Osteocyte (in vitro differentiated cells): ENCODE measurements around the gene MAP3K12. TPM values are rescaled to one million over a fixed set of nuclear protein-coding genes. Genes with fewer than 3 reads are reported as not detected.

Source experiments
- DNase-seq: peaks from one replicate; pipeline ENCODE4 v3.0.0; 2021; ENCODE audit warnings: mixed read lengths; ENCODE audit not compliant: unreplicated experiment; ENCODE audit errors: extremely low spot score
- H3K27ac Mint-ChIP-seq: one replicate; pipeline ENCODE4 v1.8.0; 2021; ENCODE audit warnings: mild to moderate bottlenecking, mixed read lengths; ENCODE audit not compliant: unreplicated experiment
- H3K27me3 Mint-ChIP-seq: one replicate; pipeline ENCODE4 v1.8.0; 2021; ENCODE audit warnings: mixed read lengths; ENCODE audit not compliant: unreplicated experiment
- H3K36me3 Mint-ChIP-seq: one replicate; pipeline ENCODE4 v1.8.0; 2021; ENCODE audit warnings: mixed read lengths; ENCODE audit not compliant: unreplicated experiment
- H3K4me1 Mint-ChIP-seq: one replicate; pipeline ENCODE4 v1.8.0; 2021; ENCODE audit warnings: mixed read lengths; ENCODE audit not compliant: unreplicated experiment
- H3K4me3 Mint-ChIP-seq: one replicate; pipeline ENCODE4 v1.8.0; 2021; ENCODE audit warnings: mild to moderate bottlenecking, moderate library complexity, mixed read lengths; ENCODE audit not compliant: unreplicated experiment
- H3K9me3 Mint-ChIP-seq: one replicate; pipeline ENCODE4 v1.8.0; 2021; ENCODE audit warnings: mixed read lengths; ENCODE audit not compliant: unreplicated experiment
- total RNA-seq: library from RNA; stranded (reverse); gene quantifications from 2 replicates; pipeline ENCODE4 v1.2.1, GENCODE V29; 2021
- TF ChIP-seq, protein P1 (sequence below): fragments of 200-600 bp; sonication (generic); IDR thresholded peaks from 2 replicates; pipeline ENCODE4 v1.5.0; 2021; ENCODE audit warnings: antibody characterized with exemption, mild to moderate bottlenecking, moderate library complexity

Gene MAP3K12
- total RNA-seq, 1 donor from 2014 or later = 51.8 TPM

DNA sequence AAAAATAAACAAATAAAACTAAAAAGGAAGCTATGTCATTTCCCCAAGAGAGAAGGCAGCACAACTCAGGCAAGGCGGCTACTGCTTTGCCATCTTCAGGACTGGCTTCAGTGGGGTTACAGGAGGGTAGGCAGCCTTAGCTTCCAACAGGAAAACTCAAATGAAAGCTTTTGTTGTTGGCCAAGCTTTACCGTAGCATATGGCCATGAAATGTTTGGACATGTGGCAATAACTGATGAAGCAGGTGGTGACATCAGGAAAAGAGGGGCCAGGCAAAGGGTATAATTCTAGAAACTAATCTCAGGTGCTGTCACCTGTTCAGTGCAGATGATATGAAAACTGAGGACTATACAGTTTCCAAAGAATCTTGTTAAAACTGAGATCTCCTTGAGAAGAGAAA lies 30.8 kb upstream of the MAP3K12 start:
- DNase-seq = no peak
- Mint-ChIP-seq H3K27ac (no peak overlapping the region), H3K4me3 (no peak overlapping the region), H3K4me1 (no peaks in the 10 kb centered on the region), H3K27me3 (no peaks in the 10 kb centered on the region), H3K36me3 (peaks cover 35% of the 10 kb centered on the region), H3K9me3 (no peaks in the 10 kb centered on the region)
- TF ChIP-seq, protein P1, sequence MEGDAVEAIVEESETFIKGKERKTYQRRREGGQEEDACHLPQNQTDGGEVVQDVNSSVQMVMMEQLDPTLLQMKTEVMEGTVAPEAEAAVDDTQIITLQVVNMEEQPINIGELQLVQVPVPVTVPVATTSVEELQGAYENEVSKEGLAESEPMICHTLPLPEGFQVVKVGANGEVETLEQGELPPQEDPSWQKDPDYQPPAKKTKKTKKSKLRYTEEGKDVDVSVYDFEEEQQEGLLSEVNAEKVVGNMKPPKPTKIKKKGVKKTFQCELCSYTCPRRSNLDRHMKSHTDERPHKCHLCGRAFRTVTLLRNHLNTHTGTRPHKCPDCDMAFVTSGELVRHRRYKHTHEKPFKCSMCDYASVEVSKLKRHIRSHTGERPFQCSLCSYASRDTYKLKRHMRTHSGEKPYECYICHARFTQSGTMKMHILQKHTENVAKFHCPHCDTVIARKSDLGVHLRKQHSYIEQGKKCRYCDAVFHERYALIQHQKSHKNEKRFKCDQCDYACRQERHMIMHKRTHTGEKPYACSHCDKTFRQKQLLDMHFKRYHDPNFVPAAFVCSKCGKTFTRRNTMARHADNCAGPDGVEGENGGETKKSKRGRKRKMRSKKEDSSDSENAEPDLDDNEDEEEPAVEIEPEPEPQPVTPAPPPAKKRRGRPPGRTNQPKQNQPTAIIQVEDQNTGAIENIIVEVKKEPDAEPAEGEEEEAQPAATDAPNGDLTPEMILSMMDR = no peak

DNA sequence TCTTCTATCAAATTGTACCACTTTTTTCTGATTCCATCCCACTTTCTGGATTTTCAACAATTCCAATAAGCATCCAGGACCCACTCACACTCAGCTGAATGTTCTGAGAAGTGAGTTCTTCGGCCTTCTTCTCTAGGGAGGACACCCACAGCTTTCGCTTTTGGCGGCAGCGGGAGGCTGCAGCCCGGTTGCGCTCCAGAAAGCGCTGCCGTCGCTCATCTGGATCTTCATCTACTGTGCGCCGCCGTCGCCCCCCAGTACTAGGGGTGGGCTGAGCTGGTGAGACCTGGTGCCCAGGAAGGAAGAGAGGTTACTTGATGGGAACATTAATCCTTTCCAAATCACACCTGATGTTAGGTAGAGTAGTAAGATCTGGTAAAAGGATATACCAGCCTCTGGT lies 25.2 kb upstream of the MAP3K12 start:
- Mint-ChIP-seq H3K4me3 (no peak overlapping the region), H3K27ac (no peak overlapping the region), H3K9me3 (no peaks in the 10 kb centered on the region), H3K27me3 (no peaks in the 10 kb centered on the region), H3K4me1 (no peaks in the 10 kb centered on the region), H3K36me3 (peaks cover 42% of the 10 kb centered on the region)
- TF ChIP-seq, protein P1 = no peak
- DNase-seq = no peak

DNA sequence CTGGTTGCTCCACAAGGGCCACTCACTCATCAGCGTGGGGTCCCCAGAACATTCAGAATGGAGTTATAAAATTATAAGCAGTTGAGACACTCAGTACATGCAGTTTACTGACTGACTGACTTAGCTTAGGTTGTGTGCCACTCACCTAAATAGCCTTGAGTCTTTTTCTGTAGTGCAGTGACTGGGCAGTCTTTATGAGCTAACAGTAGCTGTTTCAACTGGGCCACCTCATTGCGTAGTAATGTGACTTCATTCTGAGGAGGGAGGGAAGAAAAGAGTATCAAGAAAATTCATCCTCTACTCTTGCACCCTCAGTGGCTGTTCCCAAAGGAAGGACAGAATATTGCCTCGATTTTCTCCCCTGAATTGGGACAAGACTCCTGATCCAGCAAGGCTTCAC lies 23.9 kb upstream of the MAP3K12 start:
- Mint-ChIP-seq H3K4me1 (no peaks in the 10 kb centered on the region), H3K27me3 (no peaks in the 10 kb centered on the region), H3K4me3 (no peak overlapping the region), H3K27ac (no peak overlapping the region), H3K9me3 (no peaks in the 10 kb centered on the region), H3K36me3 (peaks cover 44% of the 10 kb centered on the region)
- TF ChIP-seq, protein P1 = no peak
- no peak for DNase-seq

DNA sequence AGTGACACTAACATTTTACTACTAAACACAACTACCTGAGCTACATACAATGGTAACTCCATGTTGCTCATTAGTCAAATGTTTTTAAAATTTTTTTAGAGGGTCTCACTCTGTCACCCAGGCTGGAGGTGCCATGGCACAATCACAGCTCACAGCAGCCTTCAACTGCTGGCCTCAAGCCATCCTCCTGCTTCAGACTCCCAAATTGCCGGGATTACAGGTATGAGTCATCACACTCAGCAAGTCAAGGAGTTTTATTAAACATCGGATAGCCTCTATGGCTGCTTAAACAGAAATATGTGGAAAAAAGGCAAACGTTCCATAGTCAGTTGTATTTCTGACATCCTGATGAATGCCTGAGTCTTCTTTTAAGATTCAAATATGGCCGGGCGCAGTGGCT lies 19.1 kb upstream of the MAP3K12 start:
- TF ChIP-seq, protein P1 = no peak
- H3K4me1 Mint-ChIP-seq = no peaks in the 10 kb centered on the region
- DNase-seq = no peak
- H3K9me3 Mint-ChIP-seq = no peaks in the 10 kb centered on the region
- H3K36me3 Mint-ChIP-seq = peaks cover 56% of the 10 kb centered on the region
- H3K4me3 Mint-ChIP-seq = no peak overlapping the region
- H3K27me3 Mint-ChIP-seq = no peaks in the 10 kb centered on the region
- H3K27ac Mint-ChIP-seq = no peak overlapping the region

DNA sequence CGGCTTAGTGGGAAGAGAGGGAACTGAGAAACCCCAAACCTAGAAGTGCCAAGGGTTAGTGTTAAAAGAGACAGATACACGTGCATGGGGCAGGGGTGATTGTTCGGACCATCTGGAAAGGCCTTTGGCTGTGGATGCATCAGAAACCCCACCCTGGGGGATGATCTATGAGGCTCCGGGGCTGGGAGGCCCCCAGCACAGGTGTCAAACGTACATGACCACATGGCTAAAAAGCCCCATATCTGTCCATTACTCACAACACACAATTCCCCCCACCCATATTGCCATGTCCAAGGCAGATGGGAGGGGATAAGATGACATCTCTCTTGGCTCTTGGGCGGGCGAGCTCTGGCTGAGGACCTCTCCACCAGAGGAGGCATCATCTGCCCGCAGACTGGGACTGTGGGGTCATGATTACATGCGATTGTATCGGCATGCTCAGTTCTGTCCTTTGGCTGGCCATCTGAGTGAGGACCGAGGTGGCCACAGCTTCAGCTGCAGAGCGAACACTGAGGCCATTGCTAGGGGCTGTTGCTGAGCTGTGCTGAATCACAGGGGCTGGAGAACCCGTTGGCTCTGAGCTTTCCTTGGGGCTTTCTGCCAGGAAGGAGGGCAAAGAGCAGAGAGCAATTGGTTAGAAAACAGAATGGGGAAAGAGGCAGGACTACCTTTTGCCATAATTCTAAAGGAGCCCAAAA lies 17.6 kb upstream of the MAP3K12 start:
- H3K9me3 Mint-ChIP-seq = no peaks in the 10 kb centered on the region
- no peak overlapping the region for H3K4me3 Mint-ChIP-seq
- TF ChIP-seq, protein P1 = no peak
- H3K4me1 Mint-ChIP-seq = no peaks in the 10 kb centered on the region
- no peak for DNase-seq
- H3K27ac Mint-ChIP-seq = no peak overlapping the region
- peaks cover 57% of the 10 kb centered on the region for H3K36me3 Mint-ChIP-seq
- no peaks in the 10 kb centered on the region for H3K27me3 Mint-ChIP-seq
